PFSK-1 (cell line): ENCODE results near the gene PLXNA1.

ENCODE experiments used
- POLR2AphosphoS5 ChIP-seq: IDR thresholded peaks from 2 replicates; pipeline ENCODE4 v1.6.1; 2012; ENCODE audit warnings: low read depth, mild to moderate bottlenecking, control low read depth, low read length, moderate library complexity
- TAF1 ChIP-seq: IDR thresholded peaks from 2 replicates; pipeline ENCODE4 v1.6.1; 2012; ENCODE audit warnings: low read length, control low read depth, borderline replicate concordance; ENCODE audit not compliant: insufficient read depth
- TF ChIP-seq, protein P1 (sequence below), 2 experiments: IDR thresholded peaks; 2 replicates each; pipeline versions ENCODE4 v1.6.1 to v1.8.0; 2011 to 2012; ENCODE audit warnings: low read depth in 2 of 2, low read length in 2 of 2, control low read depth in 1 of 2, inconsistent platforms in 1 of 2, mild to moderate bottlenecking in 1 of 2, moderate library complexity in 1 of 2; ENCODE audit not compliant: insufficient read depth in 1 of 2

GRCh38 chr3:126998320-126998719 is 15.4 kb downstream of the PLXNA1 start:
- no peak for TF ChIP-seq TAF1
- TF ChIP-seq POLR2AphosphoS5, result no peak
- TF ChIP-seq, protein P1, sequence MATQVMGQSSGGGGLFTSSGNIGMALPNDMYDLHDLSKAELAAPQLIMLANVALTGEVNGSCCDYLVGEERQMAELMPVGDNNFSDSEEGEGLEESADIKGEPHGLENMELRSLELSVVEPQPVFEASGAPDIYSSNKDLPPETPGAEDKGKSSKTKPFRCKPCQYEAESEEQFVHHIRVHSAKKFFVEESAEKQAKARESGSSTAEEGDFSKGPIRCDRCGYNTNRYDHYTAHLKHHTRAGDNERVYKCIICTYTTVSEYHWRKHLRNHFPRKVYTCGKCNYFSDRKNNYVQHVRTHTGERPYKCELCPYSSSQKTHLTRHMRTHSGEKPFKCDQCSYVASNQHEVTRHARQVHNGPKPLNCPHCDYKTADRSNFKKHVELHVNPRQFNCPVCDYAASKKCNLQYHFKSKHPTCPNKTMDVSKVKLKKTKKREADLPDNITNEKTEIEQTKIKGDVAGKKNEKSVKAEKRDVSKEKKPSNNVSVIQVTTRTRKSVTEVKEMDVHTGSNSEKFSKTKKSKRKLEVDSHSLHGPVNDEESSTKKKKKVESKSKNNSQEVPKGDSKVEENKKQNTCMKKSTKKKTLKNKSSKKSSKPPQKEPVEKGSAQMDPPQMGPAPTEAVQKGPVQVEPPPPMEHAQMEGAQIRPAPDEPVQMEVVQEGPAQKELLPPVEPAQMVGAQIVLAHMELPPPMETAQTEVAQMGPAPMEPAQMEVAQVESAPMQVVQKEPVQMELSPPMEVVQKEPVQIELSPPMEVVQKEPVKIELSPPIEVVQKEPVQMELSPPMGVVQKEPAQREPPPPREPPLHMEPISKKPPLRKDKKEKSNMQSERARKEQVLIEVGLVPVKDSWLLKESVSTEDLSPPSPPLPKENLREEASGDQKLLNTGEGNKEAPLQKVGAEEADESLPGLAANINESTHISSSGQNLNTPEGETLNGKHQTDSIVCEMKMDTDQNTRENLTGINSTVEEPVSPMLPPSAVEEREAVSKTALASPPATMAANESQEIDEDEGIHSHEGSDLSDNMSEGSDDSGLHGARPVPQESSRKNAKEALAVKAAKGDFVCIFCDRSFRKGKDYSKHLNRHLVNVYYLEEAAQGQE (IDR thresholded peaks at IDR 0.05; ENCODE audit: insufficient read depth in 1 of 2, low read depth in 2 of 2, low read length in 2 of 2), result no peak
